Hematopoietic multipotent progenitor cell treated with erythropoietin and hydrocortisone succinate and interleukin-3 and kit ligand, for 6 days (in vitro differentiated cells): ENCODE data around the gene ME2.
"Not testable (repeated sequence)": the region's sequence is repeated elsewhere in the genome, so short reads cannot be mapped to it uniquely, and the experiment has no call there.

ENCODE experiments used
- DNase-seq: peaks from one replicate; pipeline ENCODE4 v3.0.0-alpha.2; 2015

The ME2 gene

DNA sequence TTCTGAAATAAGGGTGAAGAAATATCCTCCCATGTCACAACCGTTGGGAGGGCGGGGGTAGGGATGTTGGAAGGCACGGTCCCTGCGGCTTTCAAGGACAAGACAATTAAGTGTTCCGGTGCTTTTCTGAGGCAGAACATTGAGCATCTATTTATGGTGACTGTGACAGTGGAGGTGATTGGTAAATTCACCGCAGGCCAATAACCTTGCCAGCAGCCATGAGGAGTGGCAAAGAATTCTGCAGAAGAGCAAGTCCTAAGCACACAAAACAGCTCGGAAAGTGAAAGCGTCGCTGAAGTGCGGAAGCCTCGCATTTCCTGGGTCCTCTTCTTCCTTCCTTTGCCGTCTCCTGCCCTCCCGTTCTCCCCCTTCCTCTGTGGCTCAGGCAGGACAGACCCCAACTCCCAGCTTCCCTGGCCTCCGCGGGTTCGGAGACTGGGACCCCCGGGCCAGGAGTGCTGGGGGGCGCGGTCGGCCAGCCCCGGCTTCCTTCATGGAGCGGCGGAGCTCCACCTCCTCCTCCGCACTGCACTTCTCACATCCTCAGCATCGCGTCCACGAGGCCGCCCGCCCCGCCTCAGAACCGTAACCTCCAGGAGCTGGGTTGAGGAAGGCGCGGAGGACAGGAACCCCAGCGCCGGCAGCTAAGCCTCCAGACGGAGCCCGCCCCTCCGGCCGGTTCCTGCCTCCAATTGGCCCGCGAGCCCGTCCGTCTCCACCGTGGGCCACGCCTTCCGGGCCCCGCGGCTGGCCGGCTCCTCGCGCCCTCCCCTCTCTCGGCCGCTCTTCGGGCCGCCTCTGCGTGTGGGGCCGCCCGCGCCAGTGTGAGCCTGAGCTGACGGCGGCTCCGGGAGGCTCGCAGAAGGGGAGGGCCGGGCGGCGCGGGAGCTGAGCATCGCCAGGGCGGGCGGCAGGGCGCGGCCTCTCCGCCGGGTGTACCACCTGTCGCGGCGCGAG is at the start of gene ME2:
TSS of gene ME2 (plus strand) at position 774 of the 957 bp plus-strand sequence. CDS start 16,703 bp downstream, outside the sequence.
- peak; percentile 93 for DNase-seq

DNA sequence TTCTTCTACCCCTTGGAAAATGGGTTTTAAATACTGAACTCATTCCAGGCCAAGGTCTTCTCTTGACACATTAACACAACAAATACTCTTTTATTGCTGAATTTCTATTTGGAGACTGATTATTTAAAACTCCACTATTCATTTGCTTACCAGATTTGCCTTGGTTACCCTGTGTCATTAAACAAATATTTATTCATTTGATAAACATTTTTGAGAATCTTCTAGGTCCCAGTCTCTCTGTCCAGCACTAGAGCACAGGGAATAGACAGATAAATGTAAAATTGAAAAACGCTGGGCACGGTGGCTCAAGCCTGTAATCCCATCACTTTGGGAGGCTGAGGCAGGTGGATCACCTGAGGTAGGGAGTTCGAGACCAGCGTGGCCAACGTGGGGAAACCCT is 49.3 kb upstream of the ME2 start:
- DNase-seq = no peak

DNA sequence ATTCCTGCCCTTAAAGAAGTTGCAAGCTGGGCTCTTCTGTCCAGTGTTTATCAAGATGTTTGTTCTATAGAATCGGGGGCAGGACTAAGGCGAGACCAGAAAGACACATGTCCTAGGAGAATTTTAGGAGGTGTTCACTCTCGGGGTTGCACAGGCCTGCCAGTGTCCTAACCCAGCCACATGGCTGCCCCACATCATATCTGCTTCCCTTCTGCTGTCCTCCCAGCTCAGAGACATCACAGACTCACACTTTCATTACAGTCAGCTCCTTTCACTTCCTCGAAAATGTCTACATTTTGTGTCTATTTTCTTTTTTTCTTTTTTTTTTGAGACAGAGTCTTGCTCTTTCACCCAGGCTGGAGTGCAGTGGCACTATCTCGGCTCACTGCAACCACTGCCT is 48.4 kb upstream of the ME2 start:
- DNase-seq = no peak

DNA sequence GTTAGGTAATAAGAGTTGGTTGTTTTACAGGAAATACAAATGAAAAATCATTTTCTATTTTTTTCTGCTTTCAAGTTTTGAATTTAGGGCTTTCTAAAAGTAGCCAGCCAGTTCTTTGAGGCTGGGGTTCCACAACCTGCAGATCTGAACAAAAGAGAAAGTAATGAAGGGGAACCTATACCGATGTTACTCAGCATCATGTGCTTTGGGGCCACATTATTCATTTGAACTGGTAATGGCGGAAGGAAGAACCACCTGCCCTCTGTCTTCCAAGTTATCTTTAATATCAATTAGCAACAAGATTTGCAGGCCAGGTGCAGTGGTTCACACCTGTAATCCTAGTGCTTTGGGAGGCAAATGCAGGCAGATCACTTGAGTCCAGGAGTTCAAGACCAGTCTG is 46.2 kb upstream of the ME2 start:
- DNase-seq = no peak

DNA sequence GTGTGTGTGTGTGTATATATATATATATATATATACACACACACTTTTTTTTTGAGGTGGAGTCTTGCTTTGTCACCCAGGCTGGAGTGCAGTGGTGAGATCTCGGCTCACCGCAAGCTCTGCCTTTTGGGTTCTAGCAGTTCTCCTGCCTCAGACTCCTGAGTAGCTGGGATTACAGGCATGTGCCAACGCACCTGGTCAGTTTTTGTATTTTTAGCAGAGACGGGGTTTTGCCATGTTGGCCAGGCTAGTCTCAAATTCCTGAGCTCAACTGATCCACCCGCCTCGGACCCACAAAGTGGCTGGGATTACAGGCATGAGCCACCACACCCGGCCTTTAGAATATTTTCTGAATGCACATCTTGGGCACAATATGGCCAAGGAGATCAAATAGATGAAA is 45.4 kb upstream of the ME2 start:
- not testable (repeated sequence) for DNase-seq

DNA sequence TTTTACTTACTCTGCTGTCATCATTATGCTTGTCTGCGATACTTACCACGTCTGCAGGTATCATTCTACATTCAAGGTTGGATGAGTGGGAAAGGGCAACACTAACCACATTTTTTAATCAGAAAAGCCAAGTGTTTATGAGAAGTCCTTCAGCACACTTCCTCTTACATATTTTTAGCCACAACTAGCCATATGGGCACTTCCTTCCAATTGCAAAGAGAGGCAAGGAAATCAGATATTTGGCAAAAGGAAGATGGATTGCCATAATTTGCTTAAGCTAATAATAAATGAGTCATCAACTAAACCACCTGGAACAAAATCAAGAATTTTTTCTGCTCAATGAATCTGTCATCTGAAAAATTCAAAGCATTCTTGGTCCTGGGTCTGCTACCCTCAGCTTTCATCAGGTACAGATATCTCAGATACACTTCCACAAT is 42.4 kb upstream of the ME2 start:
- DNase-seq = peak; percentile 21

DNA sequence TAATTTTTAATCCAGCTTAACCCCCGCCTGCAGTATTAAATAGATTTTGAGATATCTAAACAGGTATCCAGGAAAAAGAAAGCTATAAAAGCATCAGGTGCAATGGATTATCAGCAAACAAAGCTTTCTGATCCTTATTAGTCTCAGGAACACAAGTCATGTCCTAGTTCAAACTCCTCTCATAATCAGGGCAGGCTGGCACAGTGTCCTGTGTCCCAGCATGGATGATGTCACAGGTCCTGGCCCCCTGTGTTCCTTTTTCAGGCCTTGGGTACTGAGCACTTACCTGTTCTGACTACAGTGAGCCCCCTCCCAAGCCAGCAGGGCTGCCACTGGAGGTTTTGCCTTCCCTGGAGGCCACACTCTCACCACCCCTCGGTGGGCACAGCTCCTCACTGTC is 39.6 kb upstream of the ME2 start:
- no peak for DNase-seq

DNA sequence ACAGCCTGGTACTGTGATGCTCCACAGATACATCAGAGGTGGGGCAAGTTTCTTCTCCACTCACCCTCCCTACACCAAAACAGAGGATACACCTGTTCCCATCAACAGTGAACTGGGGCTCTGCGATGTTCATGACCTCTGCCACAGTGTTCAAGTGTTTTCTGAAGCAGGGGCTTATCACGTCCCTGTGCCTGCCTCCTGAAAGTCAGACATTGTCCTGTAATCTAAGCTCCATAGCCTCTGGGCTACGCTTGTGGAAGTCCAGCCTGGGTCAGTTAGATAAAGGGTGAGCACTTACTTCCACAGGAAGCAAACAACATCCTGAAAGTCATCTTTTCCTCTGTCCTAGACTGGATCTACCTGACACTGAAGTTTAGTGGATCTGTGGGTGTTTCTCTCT is 38.9 kb upstream of the ME2 start:
- DNase-seq = no peak

DNA sequence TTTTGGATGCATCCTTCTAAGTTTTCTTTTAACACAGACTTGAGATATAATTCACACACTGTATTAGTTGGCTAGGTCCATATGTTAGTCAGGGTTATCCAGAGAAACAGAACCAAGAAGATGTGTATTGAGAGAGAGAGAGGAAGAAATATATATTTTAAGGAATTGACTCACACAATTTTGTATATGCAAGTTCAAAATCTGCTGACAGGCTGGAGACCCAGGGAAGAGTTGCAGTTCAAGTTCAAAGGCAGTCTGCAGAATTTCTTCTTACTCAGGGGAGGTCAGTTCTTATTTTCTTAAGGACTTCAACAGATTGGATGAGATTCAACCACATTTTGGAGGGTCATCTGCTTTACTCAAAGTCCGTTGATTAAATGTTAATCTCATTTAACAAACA is 36.1 kb upstream of the ME2 start:
- DNase-seq = no peak

DNA sequence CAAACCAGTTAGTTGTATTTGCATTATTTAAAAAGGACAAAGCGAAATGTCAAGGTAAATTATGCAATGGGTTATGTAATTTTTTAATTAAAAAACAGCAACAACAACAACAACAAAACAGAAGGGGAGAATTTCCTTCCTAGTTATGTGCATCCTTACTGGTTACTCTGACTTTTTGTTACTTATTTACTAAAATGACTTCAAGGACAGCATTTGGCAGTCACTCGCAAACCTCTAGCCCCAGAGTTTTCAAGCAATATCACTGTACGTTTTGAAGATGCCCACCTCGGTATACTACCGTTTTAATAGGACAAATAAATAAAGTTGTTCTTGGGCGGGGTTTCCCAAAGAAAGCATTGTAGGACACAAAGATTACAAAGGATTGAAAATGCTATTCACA is 34.4 kb upstream of the ME2 start:
- no peak for DNase-seq

DNA sequence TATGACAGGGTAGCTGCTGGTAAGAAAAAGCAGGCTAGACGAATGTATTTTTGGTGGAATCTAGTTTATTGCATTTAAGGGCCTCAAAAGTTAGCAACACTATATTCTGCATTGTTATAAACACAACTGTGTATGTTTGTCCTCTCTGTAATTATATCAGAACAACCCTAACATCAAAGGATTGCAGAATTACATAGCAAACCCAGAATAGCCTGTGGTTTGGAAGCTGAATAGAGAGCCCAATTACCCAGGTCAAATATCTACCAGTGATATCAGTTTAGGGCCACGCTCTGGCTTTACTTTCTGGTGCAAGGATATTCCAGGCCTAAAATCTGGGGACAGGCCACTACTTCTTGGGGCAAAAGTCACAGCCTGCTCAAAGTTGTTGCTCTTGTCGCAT is 34.0 kb upstream of the ME2 start:
- no peak for DNase-seq

DNA sequence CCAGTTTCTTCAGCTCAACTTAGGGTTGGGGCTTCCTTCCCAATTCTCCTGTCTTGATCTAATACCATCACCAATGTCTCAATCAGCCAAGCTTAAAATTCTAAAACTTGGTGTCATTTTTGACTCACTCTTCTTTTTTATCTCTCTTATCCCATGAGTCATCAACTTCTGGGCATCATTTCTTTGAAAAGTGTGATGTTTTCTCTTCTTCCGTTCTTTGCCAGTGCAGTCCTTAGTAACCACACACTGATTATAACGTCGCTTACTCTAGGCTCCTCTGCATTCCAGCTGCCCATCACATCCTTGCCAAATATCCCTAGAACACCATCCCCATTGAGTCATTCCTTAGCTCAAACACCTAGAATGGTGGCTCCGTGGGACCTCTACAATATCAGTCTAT is 31.7 kb upstream of the ME2 start:
- DNase-seq = no peak

DNA sequence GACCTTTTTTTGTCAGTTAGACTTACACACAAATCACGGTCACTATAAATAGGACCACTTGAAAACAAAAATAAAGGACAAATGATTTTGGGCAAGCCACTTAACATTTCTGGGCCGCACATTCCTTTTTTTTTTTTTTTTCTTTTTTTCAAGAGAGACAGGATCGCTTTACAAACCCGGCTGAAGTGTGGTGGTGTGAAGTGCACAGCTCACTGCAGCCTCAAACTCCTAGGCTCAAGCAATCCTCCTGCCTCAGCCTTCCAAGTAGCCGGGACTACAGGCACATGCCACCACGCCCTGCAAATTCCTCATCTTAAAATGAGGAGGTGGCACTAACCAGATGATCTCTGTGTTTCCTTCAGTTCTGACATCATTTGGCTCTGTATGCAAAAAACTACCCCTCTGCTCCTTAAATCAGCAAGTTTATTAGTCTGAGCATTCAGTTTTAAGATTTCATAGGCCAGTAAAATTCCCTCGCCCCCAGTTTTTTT is 30.8 kb upstream of the ME2 start:
- no peak for DNase-seq

DNA sequence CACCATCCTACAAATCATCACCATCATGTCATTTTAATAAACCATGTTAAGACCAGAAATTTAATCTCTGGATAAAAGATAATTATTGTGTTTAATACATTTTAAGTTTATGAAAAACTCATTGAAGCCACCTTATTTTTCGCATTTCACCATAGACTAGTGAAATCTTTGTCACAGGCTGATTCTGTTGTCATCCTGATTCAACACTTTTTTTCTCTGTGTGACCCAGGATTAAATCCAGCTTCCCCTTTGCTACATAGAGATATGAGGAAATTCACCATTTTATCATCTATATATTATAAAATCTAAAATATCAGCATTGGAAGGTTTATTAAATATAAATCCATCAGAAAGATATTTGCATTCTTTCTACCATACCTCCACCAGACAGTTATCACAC is 29.9 kb upstream of the ME2 start:
- no peak for DNase-seq

DNA sequence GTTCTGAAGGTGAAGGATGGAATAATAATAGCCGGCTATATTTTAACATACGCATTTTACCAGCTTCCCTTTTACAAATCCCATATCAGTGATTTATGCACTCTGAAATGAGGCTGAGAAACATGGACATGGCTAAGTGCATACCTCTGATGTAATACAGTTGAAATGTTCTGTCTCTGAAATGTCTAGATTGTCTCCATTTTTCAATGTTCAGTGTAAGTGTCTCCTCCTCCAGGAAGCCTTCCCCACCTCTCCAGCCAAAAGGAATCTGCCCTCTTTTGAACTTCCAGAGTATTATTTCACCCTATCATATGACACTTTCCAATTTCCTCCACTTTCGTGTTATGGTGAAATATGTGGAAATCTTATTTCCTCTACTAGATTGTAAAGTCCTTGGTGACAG is 29.5 kb upstream of the ME2 start:
- no peak for DNase-seq

DNA sequence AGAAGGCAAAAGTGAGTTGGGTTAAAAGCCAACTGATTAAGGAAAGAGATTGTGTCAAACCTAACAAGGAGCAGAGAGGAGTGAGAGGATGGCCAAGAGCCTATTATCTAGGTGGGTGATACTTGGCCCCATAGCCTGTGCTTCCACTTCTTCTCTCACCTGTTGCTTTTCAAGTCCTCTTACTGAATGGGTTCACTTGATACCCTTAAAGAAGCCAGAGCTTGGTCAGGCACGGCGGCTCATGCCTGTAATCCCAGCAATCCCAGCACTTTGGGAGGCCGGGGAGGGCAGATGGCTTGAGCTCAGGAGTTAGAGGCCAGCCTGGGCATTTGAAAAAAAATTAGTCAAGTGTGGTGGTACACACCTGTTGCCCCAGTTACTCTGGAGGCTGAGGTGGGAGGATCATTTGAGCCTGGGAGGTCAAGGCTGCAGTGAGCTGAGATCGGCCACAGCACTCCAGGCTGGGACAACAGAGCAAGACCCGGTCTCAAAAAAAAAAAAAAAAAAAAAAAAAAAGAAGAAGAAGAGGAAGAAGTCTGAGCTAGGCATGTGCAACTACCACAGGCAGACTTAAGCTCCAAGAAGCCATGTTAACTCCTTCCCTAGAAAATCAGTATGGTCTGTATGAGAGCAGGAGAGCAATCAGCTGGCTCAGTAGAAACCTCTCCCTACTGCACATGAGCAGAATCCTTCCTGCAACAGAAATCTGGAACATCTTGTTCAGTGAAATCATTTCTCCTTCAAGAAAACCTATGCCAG is 28.4 kb upstream of the ME2 start:
- DNase-seq = no peak

DNA sequence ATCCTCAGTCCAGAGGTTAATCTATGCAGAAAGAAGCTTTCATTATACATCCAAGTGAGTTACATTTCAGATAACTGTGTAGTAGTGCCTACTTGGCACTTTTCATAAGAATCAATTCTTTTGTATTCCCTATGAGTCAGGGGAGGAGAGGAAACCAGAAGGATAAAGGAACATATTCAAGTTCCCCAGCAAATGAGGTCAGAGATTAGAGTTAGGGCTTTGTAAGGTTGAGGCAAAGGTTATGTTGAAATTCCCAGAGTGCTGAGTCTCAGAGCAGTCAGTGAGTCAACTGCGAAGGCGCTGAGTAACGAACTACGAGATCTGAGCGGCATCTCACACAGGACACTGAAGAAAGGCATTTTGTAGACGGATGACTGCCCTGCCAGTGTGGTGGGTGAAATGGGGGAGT is 25.1 kb upstream of the ME2 start:
- DNase-seq = no peak

DNA sequence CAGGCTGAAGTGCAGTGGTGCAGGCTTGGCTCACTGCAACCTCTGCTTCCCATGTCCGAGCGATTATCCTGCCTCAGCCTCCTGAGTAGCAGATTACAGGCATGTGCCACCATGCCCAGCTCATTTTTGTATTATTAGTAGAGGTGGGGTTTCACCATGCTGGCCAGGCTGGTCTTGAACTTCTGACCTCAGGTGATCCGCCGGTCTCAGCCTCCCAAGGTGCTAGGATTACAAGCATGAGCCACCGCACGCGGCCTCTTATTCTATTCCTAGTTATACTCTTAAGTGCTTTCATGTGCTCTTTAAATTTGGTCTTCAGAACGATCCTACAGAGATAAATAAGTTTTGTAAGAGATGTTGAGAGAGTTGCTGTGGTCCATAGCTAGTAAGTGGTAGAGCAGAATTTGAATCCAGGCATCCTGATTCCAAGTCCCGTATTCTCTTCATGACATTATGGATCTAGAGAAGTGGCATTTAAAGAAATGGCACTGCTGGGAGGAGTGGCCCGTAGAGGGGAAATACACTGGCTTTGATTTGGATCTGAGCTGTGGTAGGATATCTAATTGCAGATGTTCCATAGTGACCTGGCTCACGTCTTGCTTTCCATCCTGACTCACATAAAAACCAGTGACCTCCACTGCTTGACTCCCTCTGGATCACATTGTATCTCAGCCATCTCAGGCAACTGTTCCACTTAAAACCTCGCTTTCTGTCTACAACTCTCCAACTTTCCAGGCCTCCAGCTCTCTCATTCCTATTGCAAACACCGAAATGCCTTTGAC is 22.8 kb upstream of the ME2 start:
- no peak for DNase-seq

DNA sequence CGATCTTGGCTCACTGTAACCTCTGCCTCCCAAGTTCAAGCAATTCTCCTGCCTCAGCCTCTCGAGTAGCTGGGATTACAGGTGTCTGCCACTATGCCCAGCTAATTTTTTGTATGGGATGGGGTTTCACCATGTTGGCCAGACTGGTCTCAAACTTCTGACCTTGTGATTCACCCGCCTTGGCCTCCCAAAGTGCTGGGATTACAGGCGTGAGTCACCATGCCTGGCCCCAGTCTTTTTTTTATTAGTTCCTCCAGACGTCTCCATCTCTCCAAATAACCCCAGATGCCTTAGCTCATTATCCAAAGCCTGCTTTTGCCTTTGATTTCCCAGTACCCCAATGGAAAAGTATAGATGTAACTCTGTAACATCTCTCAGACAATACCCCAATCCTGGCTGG is 21.8 kb upstream of the ME2 start:
- DNase-seq = not testable (repeated sequence)

DNA sequence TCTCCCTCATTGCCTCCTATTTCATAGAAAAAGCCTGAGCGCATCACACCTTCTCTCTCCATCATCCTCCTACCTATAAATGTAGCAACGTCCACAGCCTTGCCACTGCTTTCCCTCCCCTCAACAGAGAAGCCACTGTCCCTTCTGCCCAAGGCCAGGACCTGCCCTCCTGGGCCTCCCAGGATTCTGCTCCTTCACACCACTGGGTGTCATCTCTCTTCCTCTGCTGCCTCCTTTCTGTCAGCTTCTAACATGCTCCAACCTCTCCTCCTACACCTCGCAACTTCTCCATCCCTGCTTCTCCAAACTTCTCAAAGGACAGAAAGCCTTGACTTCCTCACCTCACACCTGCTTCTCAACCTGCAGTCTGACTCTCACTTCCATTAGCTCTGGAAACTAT is 21.2 kb upstream of the ME2 start:
- DNase-seq = peak; percentile 11

DNA sequence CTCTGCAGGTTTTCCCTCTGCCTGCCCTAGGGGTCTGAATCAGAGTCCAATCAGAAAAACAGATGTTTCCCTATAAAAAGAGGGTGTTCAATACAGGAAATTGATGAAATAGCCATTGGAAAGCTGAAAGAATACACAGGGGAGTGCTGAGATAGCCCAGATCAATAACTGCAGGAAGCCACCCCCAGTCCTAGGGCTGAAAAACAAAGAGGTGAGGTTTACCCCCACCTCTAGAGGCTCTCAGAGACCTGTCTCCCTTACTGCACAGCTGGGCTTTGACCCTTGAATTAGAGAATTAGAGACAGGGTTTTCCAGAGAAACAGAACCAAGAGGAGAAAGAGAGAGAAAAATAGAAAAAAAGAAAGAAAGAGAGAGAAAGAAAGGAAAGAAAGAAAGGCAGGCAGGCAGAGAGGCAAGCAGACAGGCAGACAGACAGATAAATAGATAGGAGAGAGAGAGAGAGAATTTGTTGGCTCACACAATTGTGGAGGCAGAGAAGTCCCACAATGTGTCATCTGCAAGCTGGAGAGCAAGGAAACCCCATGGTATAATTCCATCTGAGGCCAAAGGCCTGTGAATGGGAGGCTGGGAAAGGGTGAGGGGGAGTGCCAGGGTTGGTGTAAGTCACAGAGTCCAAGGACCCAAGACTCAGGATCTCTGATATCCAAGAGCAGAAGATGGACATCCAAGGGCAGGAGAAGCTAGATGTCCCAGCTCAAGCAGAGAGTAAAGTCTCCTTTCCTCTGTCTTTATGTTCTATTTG is 18.9 kb upstream of the ME2 start:
- no peak for DNase-seq

DNA sequence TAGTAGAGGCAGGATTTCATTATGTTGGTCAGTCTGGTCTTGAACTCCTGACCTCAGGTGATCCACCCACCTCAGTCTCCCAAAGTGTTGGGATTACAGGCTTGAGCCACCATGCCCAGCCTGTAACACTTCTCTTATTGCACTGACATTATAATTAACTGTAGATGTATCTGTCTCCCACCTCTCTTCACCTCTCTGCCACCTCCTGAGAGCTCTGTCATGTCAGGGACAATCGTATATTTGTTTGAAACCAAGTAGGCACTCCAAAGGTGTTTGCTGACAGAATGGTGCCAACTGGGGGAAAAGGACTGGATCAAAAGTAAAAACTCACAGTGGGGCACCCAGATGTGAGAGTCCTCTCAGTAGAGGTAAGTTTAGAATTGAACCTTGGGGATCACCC is 17.3 kb upstream of the ME2 start:
- no peak for DNase-seq
